Stimulated activated naive CD8-positive, alpha-beta T cell treated with anti-CD3 and anti-CD28 coated beads, Interleukin-15, Interleukin-2, amounts not matched to agents 100 ng/mL and 50 ng/mL, for 24 hours (primary cell): Measurements from ENCODE around the gene C20orf96.

Experiments used
- H3K27ac Mint-ChIP-seq: one replicate; pipeline ENCODE4 v1.8.0; 2021; ENCODE audit warnings: mild to moderate bottlenecking, mixed read lengths
- H3K27me3 Mint-ChIP-seq: one replicate; pipeline ENCODE4 v1.8.0; 2021; ENCODE audit warnings: mixed read lengths
- H3K36me3 Mint-ChIP-seq: one replicate; pipeline ENCODE4 v1.8.0; 2021; ENCODE audit warnings: low read depth, mixed read lengths
- H3K4me1 Mint-ChIP-seq: one replicate; pipeline ENCODE4 v1.8.0; 2021; ENCODE audit warnings: low read depth, mixed read lengths
- H3K4me3 Mint-ChIP-seq: one replicate; pipeline ENCODE4 v1.8.0; 2021; ENCODE audit warnings: mild to moderate bottlenecking, mixed read lengths
- H3K9me3 Mint-ChIP-seq: one replicate; pipeline ENCODE4 v1.8.0; 2021; ENCODE audit warnings: mixed read lengths

C20orf96 gene

DNA sequence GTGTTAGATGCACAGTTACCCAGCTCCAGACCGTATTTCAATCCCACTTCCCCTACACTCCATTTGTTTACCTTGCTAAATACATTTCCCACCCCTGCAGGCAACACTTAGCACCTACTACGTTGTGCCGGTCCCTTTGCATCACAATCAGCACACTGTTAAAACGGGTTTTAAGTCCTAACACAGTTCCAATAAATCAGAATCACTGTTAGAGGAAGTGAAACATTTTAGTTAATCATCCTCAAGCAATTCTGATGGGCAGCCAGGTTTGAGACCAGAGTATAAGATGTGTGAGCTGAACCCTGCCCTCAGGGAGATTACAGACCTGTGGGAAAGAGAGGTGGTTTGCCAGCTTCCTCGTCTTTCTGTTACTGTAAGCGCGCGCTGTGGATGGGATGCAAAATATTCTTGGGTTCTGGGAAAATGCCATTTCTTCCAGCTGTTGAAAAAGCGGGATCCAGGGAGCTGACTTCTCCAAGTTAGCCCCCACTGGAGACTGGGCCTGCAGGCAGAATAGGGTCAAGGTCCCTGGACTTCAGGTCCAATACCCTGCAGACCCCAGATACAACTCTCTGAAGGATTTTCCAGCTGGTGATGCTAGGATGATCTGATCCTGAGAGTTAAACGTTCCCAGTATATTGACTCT lies 9.9 kb upstream of the C20orf96 start:
- Mint-ChIP-seq H3K27me3 (no peaks in the 10 kb centered on the region), H3K4me3 (peak overlapping the region; percentile 92), H3K9me3 (no peaks in the 10 kb centered on the region), H3K27ac (peak overlapping the region; percentile 56), H3K4me1 (peaks cover 49% of the 10 kb centered on the region), H3K36me3 (peaks cover 26% of the 10 kb centered on the region)

DNA sequence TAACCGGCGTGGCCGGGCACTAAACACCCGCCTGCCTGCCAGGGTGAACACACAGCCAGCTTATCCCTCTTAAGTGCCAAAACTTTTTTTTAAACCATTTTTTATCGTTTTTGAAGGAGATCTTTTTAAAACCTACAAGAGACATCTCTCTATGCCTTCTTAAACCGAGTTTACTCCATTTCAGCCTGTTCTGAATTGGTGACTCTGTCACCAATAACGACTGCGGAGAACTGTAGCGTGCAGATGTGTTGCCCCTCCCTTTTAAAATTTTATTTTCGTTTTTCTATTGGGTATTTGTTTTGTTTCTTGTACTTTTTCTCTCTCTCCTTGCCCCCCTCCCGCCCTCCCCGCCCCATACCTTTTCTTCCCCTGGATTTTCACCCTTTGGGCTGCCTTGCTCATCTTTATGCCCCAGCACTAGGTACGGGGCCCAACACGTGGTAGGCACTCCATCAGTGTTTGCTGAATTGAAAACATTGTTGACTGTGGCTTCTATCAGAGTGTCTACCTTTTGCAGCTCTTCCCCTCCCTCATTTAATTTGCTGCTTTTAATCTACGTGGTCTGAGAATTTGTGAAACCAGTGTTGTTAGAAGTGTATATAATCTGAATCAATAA lies 8.3 kb upstream of the C20orf96 start:
- Mint-ChIP-seq H3K4me3 (peak overlapping the region; percentile 92), H3K36me3 (peaks cover 26% of the 10 kb centered on the region), H3K27ac (peak overlapping the region; percentile 93), H3K27me3 (no peaks in the 10 kb centered on the region), H3K9me3 (no peaks in the 10 kb centered on the region), H3K4me1 (peaks cover 49% of the 10 kb centered on the region)

DNA sequence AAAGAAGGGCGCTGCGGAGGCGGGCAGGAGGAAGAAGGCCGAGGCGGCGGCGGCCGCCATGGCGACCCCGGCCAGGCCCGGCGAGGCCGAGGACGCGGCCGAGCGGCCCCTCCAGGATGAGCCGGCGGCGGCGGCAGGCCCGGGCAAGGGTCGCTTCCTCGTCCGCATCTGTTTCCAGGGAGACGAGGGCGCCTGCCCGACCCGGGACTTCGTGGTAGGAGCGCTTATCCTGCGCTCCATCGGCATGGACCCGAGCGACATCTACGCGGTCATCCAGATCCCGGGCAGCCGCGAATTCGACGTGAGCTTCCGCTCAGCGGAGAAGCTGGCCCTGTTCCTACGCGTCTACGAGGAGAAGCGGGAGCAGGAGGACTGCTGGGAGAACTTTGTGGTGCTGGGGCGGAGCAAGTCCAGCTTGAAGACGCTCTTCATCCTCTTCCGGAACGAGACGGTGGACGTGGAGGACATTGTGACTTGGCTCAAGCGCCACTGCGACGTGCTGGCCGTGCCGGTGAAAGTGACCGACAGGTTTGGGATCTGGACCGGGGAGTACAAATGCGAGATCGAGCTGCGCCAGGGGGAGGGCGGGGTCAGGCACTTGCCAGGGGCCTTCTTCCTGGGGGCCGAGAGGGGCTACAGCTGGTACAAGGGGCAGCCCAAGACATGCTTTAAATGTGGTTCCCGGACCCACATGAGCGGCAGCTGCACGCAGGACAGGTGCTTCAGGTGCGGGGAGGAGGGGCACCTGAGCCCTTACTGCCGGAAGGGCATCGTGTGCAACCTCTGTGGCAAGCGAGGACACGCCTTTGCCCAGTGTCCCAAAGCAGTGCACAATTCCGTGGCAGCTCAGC lies 7.6 kb upstream of the C20orf96 start:
- peaks cover 49% of the 10 kb centered on the region for H3K4me1 Mint-ChIP-seq
- H3K9me3 Mint-ChIP-seq: no peaks in the 10 kb centered on the region
- peak overlapping the region; percentile 92 for H3K4me3 Mint-ChIP-seq
- H3K27ac Mint-ChIP-seq: peak overlapping the region; percentile 93
- peaks cover 26% of the 10 kb centered on the region for H3K36me3 Mint-ChIP-seq
- H3K27me3 Mint-ChIP-seq: no peaks in the 10 kb centered on the region

DNA sequence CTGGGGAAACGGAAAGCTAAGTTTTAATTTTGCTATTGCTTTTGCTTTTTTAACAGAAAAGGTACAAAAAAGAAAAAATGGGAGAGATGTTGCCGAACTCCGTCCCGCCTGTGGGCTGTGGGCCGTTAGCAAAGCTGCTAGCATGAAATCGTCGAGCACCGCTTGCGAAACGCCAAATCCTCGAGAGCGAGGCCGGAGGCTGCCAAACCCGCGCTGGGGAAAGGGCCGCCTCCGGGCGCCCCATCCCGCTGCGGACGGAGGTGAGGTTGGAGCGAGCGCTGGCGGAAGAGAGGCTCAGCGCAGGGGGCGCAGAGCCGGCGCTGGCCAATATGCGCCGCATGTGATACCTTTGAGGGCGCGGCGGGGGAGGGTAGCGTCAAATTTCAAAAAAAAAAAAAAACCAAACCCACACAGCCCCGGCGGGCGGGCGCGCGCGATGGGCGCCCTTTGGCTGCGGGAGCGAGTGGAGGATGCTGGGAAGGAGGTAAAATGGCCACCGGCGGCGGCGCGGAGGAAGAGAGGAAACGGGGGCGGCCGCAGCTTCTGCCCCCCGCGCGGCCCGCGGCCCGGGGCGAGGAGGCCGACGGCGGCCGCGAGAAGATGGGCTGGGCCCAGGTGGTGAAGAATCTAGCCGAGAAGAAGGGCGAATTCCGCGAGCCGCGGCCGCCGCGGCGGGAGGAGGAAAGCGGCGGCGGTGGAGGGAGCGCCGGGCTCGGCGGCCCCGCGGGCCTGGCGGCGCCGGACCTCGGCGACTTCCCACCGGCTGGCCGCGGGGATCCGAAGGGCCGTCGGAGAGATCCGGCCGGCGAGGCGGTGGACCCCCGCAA lies 6.8 kb upstream of the C20orf96 start, which contains the start of gene ZCCHC3:
Gene ZCCHC3, plus strand, starts transcription at position 473 of the 827 bp plus-strand sequence. Its CDS starts 17 bp downstream, at position 490.
- Mint-ChIP-seq H3K27me3 (no peaks in the 10 kb centered on the region), H3K4me1 (peaks cover 46% of the 10 kb centered on the region), H3K4me3 (peak within 1 kb of the TSS; percentile 92), H3K27ac (peak within 1 kb of the TSS; percentile 96), H3K36me3 (peaks cover 26% of the 10 kb centered on the region), H3K9me3 (no peaks in the 10 kb centered on the region)

DNA sequence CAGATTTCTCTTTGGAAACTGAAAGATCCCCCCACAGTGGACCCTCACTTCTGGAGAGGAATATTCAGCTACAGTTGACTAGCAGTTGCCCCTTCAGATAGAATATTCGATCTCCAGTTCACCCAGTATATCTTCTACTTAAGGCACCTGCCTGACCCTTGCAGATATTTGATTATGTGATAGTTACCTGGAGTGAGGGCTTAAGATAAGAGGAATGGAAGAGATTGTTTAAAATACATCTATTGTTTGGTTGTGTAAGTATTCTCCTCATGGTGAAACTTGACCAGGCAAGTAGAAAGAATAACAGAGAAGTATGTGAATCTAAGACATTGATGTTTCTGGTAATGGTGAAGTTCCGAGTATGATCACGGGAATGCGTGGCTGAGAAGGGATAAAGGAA lies 5.3 kb upstream of the C20orf96 start:
- Mint-ChIP-seq H3K27me3 (no peaks in the 10 kb centered on the region), H3K36me3 (peaks cover 26% of the 10 kb centered on the region), H3K9me3 (no peaks in the 10 kb centered on the region), H3K4me3 (peak overlapping the region; percentile 89), H3K27ac (peak overlapping the region; percentile 16), H3K4me1 (peaks cover 31% of the 10 kb centered on the region)

DNA sequence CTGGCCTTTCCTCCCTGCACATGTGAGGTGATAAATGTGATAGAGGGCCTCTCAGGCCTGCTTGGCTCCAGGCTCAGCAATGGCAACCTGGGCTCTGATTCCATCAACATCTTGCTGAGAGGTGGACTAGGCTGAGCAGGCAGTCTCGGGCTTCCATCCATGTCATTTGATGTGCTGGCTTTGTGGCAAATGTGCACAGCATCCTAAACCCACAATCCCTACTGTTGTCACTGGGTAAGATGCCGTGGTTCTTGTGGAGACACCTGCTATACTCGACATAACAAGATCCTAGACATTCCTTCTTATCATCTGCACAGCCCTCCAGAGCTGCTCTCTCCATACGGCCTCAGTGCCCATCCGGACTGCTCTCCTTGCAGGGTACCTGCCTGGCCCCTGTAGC lies 4.1 kb upstream of the C20orf96 start:
- H3K36me3 Mint-ChIP-seq: peaks cover 15% of the 10 kb centered on the region
- no peaks in the 10 kb centered on the region for H3K9me3 Mint-ChIP-seq
- no peaks in the 10 kb centered on the region for H3K27me3 Mint-ChIP-seq
- H3K4me3 Mint-ChIP-seq: no peak overlapping the region
- peaks cover 24% of the 10 kb centered on the region for H3K4me1 Mint-ChIP-seq
- H3K27ac Mint-ChIP-seq: no peak overlapping the region

DNA sequence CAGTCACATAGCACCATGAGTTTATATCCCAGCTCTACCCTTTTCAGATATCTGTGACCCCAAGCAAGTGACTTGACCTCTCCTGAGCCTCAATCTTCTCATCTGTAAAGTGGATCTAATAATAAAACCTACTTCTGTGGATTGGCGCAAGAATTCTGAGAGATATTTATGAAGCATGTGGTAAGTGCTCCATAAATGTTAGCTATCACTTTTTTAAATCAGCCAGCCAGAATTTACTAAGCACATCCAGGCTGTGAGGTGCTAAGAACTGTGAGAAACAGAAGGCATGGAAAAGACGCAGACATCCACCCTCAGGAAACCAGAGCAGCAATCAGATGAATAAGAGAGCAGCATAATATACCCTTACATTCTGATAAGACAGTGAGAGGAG lies 862 bp downstream of the C20orf96 start:
- Mint-ChIP-seq H3K36me3 (no peaks in the 10 kb centered on the region), H3K27ac (no peak overlapping the region), H3K4me1 (peaks cover 7% of the 10 kb centered on the region), H3K9me3 (no peaks in the 10 kb centered on the region), H3K27me3 (no peaks in the 10 kb centered on the region), H3K4me3 (no peak overlapping the region)

DNA sequence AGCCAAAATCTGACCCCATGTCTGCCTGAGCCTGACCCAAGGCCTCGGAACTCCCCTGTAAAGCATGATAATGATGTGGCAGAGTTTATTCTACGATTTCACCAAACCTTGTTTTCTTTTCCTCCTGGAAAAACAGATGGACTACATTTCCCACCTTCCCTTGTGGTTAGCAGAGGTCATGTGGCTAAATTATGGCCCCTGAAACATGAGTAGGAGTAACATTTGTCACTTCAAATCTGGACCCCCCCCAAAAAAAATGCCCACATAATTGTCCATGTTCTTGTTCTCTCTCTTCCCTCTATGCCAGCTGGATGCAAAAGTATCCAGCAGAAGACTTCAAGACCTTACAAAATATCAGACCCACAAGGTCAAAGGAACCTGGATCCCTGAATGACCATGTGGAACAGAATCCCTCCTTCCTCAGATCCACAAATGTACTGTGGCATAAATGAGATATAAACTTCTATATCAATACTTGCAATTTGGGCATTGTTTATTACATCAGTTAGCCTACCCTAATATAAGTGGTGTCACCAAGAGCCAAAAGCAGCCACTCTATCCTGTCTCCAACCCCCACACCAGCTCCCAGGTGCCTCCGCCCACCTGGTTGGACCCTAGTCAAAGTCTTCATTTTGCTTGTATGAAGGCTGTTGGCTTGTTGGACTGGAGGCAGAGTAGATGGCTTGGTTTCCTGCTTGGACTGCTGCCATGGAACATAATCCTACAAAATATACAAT lies 1.4 kb downstream of the C20orf96 start:
- Mint-ChIP-seq H3K27me3 (no peaks in the 10 kb centered on the region), H3K4me3 (no peak overlapping the region), H3K27ac (no peak overlapping the region), H3K9me3 (no peaks in the 10 kb centered on the region), H3K4me1 (peaks cover 7% of the 10 kb centered on the region), H3K36me3 (no peaks in the 10 kb centered on the region)

DNA sequence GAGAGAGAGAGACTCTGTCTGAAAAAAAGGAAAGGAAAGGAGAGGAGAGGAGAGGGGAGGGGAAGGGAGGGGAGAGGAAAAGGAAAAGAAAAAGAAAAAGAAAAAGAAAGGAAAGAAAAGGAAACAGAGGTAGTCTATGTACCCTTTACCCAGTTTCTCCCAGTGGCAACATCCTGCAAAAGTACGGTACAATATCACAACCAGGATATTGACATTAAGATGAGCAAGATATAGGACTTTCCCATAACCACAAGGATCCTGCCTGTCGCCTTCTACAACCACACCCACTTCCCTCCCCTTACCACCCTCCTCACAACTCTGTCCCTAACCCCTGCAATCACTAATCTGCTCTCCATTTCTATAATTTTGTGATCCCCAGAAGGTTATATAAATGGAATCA lies 4.0 kb downstream of the C20orf96 start:
- H3K36me3 Mint-ChIP-seq: no peaks in the 10 kb centered on the region
- H3K27ac Mint-ChIP-seq: no peak overlapping the region
- peaks cover 7% of the 10 kb centered on the region for H3K4me1 Mint-ChIP-seq
- no peaks in the 10 kb centered on the region for H3K27me3 Mint-ChIP-seq
- no peaks in the 10 kb centered on the region for H3K9me3 Mint-ChIP-seq
- H3K4me3 Mint-ChIP-seq: no peak overlapping the region

DNA sequence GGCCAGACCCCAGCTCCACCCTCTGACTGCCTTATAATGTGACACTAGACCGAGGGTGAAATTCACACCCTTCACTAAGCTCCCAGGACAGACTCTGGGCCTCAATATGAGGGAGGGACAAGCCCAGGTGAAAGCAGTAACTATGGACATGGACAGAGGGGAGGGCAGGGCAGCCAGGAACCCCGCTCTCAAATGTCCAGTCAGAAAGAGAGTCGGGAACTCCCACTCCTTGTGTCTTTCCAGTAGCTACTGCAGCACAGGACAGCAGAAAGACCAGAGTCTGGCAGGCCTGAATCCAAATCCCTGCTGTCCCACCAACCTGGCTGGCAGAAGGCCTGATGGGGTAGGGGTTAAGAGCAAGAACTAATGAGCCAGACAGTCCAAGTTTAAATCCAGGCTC lies 6.4 kb downstream of the C20orf96 start:
- no peaks in the 10 kb centered on the region for H3K36me3 Mint-ChIP-seq
- no peak overlapping the region for H3K27ac Mint-ChIP-seq
- no peaks in the 10 kb centered on the region for H3K27me3 Mint-ChIP-seq
- no peak overlapping the region for H3K4me3 Mint-ChIP-seq
- H3K4me1 Mint-ChIP-seq: no peaks in the 10 kb centered on the region
- no peaks in the 10 kb centered on the region for H3K9me3 Mint-ChIP-seq

DNA sequence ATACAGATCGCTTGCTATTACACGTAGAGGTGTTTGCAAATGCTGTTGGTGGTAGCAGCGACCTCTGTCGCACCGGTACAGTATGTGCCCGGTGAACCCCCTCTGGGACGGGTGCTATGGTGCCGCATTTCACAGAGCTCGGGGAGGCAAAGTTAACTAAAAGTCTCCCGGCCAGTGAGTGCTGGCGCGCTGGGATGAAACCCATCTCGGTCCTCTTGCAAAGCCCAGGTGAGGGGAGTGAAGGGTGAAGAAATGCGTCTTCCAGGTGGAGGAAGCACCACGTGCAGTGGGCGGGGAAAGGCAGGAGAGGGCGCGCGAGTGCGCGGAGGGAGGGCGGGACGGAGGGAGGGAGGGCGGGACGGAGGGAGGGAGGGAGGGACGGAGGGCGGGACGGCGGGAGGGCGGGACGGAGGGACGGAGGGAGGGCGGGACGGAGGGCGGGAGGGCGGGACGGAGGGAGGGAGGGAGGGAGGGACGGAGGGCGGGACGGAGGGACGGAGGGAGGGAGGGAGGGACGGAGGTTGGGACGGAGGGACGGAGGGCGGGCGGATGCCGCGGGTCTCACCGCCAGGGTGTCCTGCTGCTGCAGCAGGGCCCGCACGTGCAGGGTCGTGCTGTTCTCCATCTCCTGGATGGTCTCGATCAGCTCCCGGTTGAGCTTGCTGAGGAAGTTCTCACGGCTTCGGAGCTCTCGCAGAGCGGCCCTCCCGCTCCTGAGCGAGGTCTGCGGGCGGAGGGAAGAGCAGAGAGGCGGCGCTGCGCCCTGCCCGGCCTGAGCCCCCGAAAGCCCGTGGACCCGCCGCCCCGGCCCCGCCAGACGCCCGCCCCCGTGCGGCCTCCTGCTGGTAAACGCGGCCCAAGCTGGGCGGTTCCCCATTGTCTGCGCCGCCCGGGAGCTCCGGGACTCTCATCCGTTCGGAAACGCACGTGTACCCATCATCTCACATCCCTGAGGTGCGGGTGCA lies 11.7 kb downstream of the C20orf96 start:
- Mint-ChIP-seq H3K4me3 (no peak overlapping the region), H3K27ac (no peak overlapping the region), H3K27me3 (no peaks in the 10 kb centered on the region), H3K4me1 (no peaks in the 10 kb centered on the region), H3K9me3 (no peaks in the 10 kb centered on the region), H3K36me3 (peaks cover 8% of the 10 kb centered on the region)

DNA sequence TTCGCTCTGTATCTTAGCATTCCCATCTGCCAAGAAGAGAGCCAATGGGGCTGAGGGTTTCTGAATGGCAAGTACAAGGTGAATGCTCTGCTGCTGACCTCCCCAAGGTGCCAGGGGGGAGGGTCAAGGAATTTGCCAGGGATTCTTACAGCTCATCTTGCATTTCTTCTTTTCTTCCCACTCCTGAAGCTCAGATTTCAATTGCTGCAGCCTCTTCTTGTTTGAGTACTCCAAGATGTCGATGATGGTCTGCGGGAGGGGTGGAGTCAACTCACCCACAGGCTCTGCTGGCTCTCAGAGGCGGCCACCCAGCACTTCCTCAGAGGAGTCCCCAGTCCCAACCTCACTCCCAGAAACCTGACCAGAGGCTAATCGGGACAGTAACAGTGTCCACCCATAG lies 12.4 kb downstream of the C20orf96 start:
- H3K27me3 Mint-ChIP-seq: no peaks in the 10 kb centered on the region
- H3K9me3 Mint-ChIP-seq: no peaks in the 10 kb centered on the region
- H3K4me1 Mint-ChIP-seq: no peaks in the 10 kb centered on the region
- peaks cover 8% of the 10 kb centered on the region for H3K36me3 Mint-ChIP-seq
- no peak overlapping the region for H3K4me3 Mint-ChIP-seq
- no peak overlapping the region for H3K27ac Mint-ChIP-seq

DNA sequence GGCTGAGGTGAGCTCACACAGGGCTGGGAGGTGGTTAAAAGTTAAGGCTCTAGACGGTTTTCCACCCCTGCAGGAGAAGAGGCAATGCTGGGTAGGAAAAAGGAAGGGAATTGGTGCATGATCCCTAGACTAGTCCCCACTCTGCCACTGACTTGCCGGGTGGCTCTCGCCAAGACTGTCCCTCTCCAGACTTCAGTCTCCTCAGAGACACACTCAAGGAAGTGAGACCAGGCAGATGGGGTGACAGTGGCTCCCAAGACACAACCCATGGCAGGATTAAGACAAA lies 13.1 kb downstream of the C20orf96 start:
- Mint-ChIP-seq H3K36me3 (peaks cover 8% of the 10 kb centered on the region), H3K27me3 (no peaks in the 10 kb centered on the region), H3K9me3 (no peaks in the 10 kb centered on the region), H3K4me3 (no peak overlapping the region), H3K4me1 (no peaks in the 10 kb centered on the region), H3K27ac (no peak overlapping the region)
